RWPE1 (cell line): ENCODE measurements around the gene WASL.

Source experiments
- CTCF ChIA-PET: fragments of 350-600 bp; sonication (Branson Sonifier 250); formaldehyde crosslinking; extraction: SDS; loops from one replicate; lab custom pipeline; 2021; lab: Yijun Ruan, JAX
- POLR2A ChIA-PET: fragments of 400-600 bp; formaldehyde crosslinking; extraction: SDS; loops from one replicate; lab custom pipeline; 2020; ENCODE audit warnings: antibody characterized with exemption; ENCODE audit not compliant: low non-redundant PET; lab: Yijun Ruan, JAX
- DNase-seq: peaks from one replicate; pipeline ENCODE4 v3.0.0; 2012; ENCODE audit warnings: low spot score
- H3K27ac ChIP-seq: fragments of 450-650 bp; 2 replicates; pipeline ENCODE4 v1.5.1; 2017
- TF ChIP-seq, protein P1 (sequence below): fragments of 450-650 bp; conservative IDR thresholded peaks from 2 replicates; pipeline ENCODE4 v1.5.1; 2017; ENCODE audit warnings: low read depth, mild to moderate bottlenecking

The WASL gene

GRCh38 chr7:123719197-123719721, 29.5 kb downstream of the WASL start:
- DNase-seq: no peak
- ChIA-PET CTCF (interaction anchor here (1.2 to 1.7 kb wide), 2 partner anchors 18 to 37 kb away, joined by 3 to 5 read pairs; no protein-coding TSS in a partner anchor), POLR2A (interaction anchor here (0.5 kb wide), 1 partner anchor 68 kb away, joined by 4 read pairs; no protein-coding TSS in a partner anchor)
- H3K27ac ChIP-seq: no peak overlapping the region
- TF ChIP-seq, protein P1, sequence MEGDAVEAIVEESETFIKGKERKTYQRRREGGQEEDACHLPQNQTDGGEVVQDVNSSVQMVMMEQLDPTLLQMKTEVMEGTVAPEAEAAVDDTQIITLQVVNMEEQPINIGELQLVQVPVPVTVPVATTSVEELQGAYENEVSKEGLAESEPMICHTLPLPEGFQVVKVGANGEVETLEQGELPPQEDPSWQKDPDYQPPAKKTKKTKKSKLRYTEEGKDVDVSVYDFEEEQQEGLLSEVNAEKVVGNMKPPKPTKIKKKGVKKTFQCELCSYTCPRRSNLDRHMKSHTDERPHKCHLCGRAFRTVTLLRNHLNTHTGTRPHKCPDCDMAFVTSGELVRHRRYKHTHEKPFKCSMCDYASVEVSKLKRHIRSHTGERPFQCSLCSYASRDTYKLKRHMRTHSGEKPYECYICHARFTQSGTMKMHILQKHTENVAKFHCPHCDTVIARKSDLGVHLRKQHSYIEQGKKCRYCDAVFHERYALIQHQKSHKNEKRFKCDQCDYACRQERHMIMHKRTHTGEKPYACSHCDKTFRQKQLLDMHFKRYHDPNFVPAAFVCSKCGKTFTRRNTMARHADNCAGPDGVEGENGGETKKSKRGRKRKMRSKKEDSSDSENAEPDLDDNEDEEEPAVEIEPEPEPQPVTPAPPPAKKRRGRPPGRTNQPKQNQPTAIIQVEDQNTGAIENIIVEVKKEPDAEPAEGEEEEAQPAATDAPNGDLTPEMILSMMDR: no peak

DNA sequence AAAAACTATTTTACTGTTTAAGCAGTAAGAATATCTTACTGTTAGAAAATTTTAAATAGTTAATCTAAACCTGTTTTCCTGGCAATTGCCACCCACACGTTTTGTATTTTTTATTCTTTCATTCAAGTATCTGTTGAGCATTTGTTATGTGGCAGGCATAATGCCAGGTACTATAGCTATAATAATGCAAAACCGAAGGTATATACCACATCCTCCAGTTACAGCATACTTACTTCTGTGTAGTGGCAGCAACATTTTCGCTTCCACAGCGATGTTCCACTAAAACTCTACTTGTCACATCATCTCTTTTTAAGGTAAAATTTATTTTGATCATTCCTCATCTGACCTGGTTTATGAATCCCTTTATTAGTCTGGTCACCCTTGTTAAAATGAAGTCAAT, 30.0 kb downstream of the WASL start:
- no peak overlapping the region for H3K27ac ChIP-seq
- no peak for DNase-seq
- CTCF ChIA-PET: interaction anchor here (1.2 kb wide), 1 partner anchor 18 kb away, joined by 3 read pairs; no protein-coding TSS in a partner anchor
- POLR2A ChIA-PET: interaction anchor here (0.5 kb wide), 1 partner anchor 68 kb away, joined by 4 read pairs; no protein-coding TSS in a partner anchor
- TF ChIP-seq, protein P1: no peak

DNA sequence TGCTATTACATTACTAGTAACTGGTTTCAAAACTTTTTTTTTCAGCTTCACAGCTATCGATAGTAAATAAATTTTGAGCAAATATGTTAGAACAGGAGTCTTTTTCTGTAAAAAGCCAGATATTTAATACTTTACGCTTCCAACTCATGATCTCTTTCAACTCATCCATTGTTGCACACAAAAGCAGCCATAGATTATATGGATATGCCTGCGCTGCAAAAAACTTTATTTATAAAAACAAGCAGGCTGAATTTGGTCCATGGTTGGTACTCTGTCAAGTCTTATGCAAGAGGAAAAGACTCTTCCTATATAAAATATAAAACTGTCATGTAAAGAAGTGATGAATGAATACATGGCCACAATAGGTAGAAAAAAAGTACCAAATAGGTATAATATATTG, 31.1 kb downstream of the WASL start:
- H3K27ac ChIP-seq: no peak overlapping the region
- CTCF ChIA-PET: no interaction called here
- TF ChIP-seq, protein P1: no peak
- POLR2A ChIA-PET: no interaction called here
- no peak for DNase-seq

GRCh38 chr7:123716877-123717276, 31.9 kb downstream of the WASL start:
- TF ChIP-seq, protein P1: no peak
- POLR2A ChIA-PET: no interaction called here
- CTCF ChIA-PET: no interaction called here
- no peak overlapping the region for H3K27ac ChIP-seq
- DNase-seq: peak; percentile 6

- ChIA-PET POLR2A (no interaction called here), CTCF (no interaction called here)
- no peak for DNase-seq
- TF ChIP-seq, protein P1: no peak
- no peak overlapping the region for H3K27ac ChIP-seq
Measured at GRCh38 chr7:123715799-123716198, 33.0 kb downstream of the WASL start.

GRCh38 chr7:123715198-123715597, 33.6 kb downstream of the WASL start:
- CTCF ChIA-PET: no interaction called here
- no peak overlapping the region for H3K27ac ChIP-seq
- POLR2A ChIA-PET: no interaction called here
- DNase-seq: peak; percentile 12
- TF ChIP-seq, protein P1: no peak
